Measurements from ENCODE around the gene RPL41.

RPL41 gene

GRCh38 chr12:56127888-56128669 is 11.6 kb downstream of the RPL41 start, which contains the start of gene ESYT1:
Gene ESYT1, plus strand, starts transcription at chr12:56128267. Its CDS starts 53 bp downstream, at chr12:56128320.
- DNase-seq: peak; percentile 89 to 99 (median 98)

DNA sequence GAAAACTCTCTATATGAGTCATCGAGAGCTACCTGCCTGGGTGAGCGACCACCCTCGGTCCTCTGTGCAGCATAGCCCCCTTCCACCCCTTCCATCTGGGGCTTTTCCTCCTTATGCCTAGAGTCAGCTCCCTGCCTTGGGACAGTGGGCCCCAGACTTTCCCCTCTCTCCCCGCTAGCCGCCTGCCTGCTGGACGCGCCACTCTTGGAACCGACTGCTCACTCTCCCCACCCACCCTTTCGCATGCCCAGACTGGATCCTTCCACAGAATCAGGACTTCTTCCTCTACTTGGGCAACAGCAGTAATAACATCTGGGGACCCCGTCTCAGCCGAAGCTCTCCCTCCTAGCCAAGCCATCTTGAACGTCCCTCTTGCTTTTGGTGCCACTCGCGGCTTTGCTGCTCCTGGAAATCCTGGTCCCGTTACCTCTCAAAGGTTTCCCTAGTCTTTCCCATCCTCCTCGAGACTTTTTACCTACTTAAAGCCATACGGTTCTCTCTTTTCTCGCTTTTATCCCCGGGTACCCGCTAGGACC is 12.3 kb downstream of the RPL41 start:
- peak in 3 of 6 experiments; percentile 29 to 48 (median 37) for DNase-seq

DNA sequence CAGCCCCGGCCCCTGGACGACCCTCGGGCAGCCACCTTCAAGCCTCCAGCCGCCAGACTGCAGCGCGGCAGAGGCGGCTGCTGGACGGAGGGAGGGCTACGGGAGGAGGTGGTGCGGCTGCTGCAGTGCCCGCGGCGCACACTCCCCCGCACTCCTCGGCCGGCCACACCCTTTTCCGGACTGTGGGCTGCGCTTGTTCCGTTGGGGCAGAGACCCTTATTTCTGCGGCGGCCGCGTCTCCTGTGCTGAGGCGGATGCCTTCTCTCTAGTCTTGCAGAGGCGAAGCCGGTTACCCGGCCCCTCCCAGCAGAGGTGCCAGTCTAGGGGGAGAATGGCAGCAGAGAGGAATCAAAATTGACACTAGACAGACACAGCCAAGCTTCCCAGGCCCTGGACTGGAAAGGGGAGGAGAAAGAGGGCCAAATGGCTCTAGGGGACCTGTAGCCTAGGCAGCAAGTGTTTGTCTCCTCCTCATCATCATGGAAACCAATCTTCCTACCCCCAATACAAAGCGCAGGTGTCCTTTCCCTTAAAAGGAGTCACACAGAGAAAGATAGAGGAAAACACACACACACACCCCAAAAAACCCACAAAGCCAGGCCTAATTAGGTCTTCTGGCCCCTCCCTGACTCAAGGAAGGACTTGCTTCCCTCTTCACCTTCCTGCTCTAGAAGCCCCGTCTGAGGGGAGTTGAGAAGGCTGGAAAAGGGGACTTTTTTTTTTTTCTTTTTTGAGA is 12.9 kb downstream of the RPL41 start:
- peak; percentile 46 to 66 (median 60) for DNase-seq

GRCh38 chr12:56129942-56130495 is 13.6 kb downstream of the RPL41 start:
- DNase-seq: no peak

DNA sequence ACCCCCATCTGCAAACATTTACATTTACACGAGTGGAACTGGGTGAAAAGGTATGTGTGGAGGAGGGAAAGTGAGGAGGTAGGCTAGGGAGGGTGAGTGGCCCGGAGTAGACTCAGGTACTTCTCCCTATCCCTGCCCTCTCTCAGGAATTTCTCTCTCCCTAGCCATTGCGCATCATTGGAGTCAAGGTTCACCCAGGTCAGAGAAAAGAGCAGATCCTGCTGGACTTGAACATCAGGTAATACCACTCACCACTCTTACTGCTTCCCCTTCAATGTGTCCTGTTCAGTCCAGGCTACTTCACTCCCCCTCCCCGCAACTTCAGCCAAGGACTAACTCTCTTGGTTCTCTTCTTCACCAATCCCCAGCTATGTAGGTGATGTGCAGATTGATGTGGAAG is 14.4 kb downstream of the RPL41 start:
- DNase-seq: no peak

DNA sequence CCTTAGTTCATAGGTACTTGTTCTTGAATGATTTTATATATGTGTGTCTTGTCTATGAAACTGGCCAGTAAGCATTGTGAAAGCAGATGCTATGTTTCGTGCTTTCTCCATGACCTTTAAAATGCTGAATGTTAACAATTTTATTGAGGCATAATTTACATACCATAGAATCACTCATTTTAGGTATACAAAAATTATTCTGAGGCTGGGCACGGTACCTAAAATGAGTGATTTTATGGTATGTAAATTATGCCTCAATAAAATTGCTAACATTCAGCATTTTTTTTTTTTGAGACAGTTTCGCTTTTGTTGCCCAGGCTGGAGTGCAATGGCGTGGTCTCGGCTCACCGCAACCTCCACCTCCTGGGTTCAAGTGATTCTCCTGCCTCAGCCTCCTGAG is 18.5 kb downstream of the RPL41 start:
- DNase-seq: no peak

GRCh38 chr12:56137853-56138571 is 21.6 kb downstream of the RPL41 start:
- DNase-seq: peak in 2 of 6 experiments; percentile 15 to 42

- DNase-seq: no peak
Measured at GRCh38 chr12:56141946-56142784, 25.7 kb downstream of the RPL41 start.

DNA sequence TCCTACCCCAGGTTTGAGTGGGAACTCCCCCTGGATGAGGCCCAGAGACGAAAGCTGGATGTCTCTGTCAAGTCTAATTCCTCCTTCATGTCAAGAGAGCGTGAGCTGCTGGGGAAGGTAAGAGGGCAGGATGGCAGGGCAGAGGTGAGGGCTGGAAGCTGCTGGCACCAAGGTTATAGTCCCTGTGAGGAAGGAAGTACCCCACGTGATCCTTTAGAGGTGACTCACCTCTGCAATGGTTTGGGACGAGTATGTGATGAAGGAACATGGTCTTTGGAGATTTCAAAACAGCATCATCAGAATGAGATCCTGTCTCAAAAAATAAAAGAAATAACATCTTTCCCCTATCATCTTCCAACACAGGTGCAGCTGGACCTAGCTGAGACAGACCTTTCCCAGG is 26.8 kb downstream of the RPL41 start:
- DNase-seq: no peak

GRCh38 chr12:56143870-56144269 is 27.4 kb downstream of the RPL41 start:
- no peak for DNase-seq

GRCh38 chr12:56145217-56145616 is 28.8 kb downstream of the RPL41 start:
- no peak for DNase-seq

DNA sequence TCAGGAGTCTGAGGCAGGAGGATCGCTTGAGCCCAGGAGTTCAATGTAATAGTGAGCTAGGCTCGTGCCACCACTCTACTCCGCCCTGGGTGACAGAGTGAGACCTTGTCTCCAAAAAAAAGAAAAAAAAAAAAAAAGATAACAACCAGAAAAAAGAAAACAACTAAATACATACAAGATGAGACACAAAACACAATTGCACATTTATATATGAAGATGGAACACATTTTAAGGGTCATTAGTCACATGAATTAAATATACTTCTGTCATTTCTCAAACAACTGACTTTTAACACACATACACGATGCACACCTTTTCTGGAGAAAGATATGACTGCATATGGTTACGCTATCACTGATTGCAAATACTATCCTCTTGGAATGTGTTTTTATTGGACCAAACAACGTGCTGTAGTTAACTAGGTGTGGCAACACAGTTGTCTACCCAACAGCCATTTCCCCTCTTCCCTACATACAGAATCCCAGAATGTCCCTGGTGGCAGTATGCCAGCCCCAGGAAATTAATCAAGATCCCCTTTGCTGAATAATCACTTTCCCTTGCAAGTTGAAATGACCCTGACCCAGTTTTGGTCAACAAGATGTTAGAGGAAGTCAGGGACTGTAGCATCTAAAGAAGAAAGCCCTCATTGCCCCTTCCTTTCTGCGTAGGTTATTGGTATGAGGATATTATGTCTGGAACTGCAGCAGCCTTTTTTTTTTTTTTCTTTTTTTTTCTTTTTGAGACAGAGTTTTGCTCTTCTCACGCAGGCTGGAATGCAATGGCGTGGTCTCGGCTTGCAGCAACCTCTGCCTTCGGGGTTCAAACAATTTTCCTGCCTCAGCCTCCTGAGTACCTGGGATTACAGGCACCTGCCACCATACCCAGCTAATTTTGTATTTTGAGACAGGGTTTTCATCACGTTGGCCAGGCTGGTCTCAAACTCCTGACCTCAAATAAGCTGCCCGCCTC is 30.3 kb downstream of the RPL41 start:
- DNase-seq: no peak

DNA sequence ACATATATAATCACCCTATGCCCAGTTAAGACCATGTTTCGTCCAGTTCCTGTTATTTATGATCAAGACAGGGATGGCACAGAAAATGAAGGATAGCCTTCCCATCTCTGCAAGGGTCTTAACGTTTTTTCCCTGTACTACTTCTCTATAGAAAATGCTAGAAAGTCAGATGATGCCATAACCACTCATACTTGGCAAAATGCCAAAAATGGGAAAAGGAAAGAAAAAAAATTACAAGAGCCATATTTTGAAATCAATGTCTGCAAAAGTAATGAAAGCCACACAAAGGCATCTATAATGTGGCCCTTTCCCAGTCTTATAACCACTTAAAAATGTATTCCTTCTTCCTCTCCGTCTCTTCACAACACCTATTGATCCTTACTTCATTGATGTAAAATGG is 34.1 kb downstream of the RPL41 start:
- DNase-seq: peak in 2 of 6 experiments; percentile 13 to 20

GRCh38 chr12:56151672-56152131 is 35.3 kb downstream of the RPL41 start:
- peak; percentile 30 to 84 (median 70) for DNase-seq

DNA sequence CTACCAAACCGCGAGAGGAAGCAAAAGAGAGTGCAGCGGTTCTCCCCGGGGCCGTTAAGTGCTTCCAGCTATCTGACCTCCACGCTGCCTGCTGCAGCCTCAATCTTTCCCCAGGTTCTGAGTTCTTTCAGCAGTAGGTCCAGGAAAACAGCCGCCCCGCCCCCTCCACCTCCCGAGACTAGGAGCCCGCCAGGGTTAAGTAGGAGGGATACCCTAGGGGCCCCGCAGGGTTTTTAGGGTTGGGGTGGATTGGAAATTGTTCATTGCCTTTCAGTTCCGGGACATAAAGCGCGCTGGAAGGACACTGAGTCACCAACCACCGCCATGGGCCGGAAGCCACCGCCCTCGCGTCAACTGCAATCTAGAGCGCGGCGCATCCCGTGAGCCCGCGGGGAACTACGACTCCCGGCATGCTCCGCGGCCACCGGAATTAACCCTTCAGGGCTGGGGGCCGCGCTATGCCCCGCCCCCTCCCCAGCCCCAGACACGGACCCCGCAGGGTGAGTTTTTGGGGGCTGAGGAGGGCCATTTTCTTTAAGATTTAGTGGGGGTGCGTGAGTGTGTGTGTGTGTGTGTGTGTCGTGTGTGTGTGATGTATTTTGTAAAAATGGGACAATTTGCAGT is 35.8 kb downstream of the RPL41 start, which contains the start of gene MYL6B:
MYL6B (plus strand) TSS at position 456 of the 624 bp plus-strand sequence. CDS start 1,332 bp downstream, outside the sequence.
- peak; percentile 74 to 87 (median 84) for DNase-seq

DNA sequence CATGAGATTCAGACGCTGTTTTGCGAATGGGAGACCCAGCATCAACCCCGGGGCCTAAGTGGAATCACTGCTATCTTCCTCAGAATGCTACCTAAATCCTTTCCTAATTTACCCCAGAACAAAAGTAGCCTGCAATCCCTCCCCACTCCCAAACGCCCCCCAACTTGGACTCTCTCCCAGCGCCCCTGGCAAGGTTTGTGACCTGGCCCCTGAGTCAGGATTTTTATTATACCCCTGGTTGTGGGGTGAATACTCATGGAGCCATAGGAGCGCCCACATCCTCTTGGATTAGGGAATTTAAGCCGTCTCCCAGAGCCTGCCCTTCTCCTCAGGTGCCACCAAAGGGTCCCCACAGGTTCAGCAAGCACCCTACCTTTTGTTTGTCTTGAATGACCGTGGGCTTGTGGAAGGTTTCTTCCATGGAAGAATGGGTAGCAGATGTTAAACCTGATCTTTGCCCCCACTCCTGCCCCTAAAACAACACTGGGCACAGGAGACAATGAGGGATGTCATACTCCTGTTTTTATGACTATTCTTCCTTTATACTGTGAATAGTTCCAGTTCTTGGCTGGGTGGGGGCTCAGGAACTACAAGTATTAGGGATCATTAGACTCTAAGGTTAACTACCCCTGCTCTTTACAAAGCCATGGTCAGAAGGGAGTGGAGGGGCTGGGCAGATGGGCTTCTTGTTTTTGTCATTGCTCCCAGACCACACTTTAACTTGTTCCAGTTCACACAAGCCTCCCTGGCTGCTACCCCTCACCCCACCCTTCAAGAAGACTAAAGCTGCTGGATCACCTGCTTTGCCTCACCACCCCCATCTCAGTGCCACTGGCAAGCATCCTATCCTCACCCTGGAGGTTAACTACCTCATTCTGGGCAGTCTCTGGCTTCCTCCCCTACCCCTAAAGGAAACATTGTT is 36.6 kb downstream of the RPL41 start:
- DNase-seq: no peak

GRCh38 chr12:56153678-56154065 is 37.2 kb downstream of the RPL41 start:
- DNase-seq: no peak

- no peak for DNase-seq
Measured at GRCh38 chr12:56154246-56154771, 37.9 kb downstream of the RPL41 start.
